ENCODE measurements around the gene MCCD1.

Gene MCCD1

GRCh38 chr6:31541059-31541657 lies 12.4 kb downstream of the MCCD1 start:
- no peak for FAIRE-seq
- TF ChIP-seq POU2F2 (IDR thresholded peaks at IDR 0.05; ENCODE audit: low read depth, low read length) (no peak), POLR2AphosphoS5 (IDR thresholded peaks at IDR 0.05; ENCODE audit: low read depth, low read length) (no peak), SPI1 (IDR thresholded peaks at IDR 0.05; ENCODE audit: low read depth, low read length) (no peak)
- no peak for DNase-seq (ENCODE audit: insufficient read length, low spot score)

DNA sequence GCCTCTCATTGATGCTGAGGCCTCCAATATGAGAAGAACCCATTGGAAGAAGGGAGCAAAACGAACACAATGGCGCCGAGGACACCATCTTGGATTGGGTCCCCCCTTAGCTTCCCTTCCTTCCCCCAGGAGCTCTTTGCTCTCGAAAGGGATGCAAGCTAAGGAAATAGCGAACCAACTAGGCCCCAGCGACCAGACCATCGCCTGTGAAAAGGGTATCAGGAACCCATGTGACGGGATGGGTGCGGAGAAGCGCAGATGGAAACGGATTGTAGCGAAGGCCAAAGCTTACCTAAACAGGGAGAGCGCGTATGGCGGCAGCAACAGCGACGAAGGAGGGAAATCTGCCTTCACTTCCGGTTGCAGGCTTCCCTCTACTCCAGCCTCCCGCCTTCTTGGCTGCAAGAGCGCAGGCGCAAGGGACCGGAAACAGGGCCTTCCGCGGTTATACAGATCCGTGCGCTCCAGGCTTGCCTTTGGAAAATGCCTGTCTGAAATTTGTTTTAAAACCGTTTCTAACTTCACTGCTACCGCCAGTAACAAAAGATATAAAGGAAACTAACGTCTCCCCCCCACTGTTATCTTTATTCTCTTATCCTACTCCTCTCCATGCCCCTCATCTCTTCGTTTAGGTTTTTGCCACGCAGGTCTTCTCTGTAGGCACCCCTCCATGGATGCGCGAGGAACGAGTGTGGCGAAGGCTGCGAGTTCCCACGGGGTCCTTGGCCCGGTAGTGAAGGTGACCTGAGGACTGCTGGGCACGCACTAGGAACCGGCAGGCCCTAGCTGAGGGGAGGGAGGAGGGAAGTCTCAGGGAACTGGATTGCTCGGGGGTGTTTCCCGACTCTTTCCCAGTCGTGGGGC lies 13.1 kb downstream of the MCCD1 start, which contains the start of gene DDX39B:
TSS of gene DDX39B (minus strand) at position 346 of the 864 bp plus-strand sequence. CDS start 1,471 bp downstream, outside the sequence.
- FAIRE-seq (peak; percentile 91), DNase-seq (ENCODE audit: insufficient read length, low spot score) (peak; percentile 76)
- TF ChIP-seq SPI1 (IDR thresholded peaks at IDR 0.05; ENCODE audit: low read depth, low read length) = peak; percentile 45; the same call in 1 of the 2 replicates
- no peak for TF ChIP-seq PAX5 (IDR thresholded peaks at IDR 0.05; ENCODE audit: insufficient read depth, low read length, severe bottlenecking)
- peak; percentile 97 for TF ChIP-seq POLR2AphosphoS5 (IDR thresholded peaks at IDR 0.05; ENCODE audit: low read depth, low read length)
- peak; percentile 79 for TF ChIP-seq POU2F2 (IDR thresholded peaks at IDR 0.05; ENCODE audit: low read depth, low read length)
- TF ChIP-seq POLR2A (IDR thresholded peaks at IDR 0.05; ENCODE audit: low read depth, low read length) = peak; percentile 97
- TF ChIP-seq TAF1 (IDR thresholded peaks at IDR 0.05; ENCODE audit: low read depth, low read length) = peak; percentile 100

GRCh38 chr6:31543639-31544038 lies 14.9 kb downstream of the MCCD1 start:
- no peak for DNase-seq (ENCODE audit: insufficient read length, low spot score)
- no peak for FAIRE-seq
- TF ChIP-seq SPI1 (IDR thresholded peaks at IDR 0.05; ENCODE audit: low read depth, low read length) (no peak), POLR2A (IDR thresholded peaks at IDR 0.05; ENCODE audit: low read depth, low read length) (no peak), POLR2AphosphoS5 (IDR thresholded peaks at IDR 0.05; ENCODE audit: low read depth, low read length) (no peak), PAX5 (IDR thresholded peaks at IDR 0.05; ENCODE audit: insufficient read depth, low read length, severe bottlenecking) (no peak), TAF1 (IDR thresholded peaks at IDR 0.05; ENCODE audit: low read depth, low read length) (no peak), POU2F2 (IDR thresholded peaks at IDR 0.05; ENCODE audit: low read depth, low read length) (no peak)

DNA sequence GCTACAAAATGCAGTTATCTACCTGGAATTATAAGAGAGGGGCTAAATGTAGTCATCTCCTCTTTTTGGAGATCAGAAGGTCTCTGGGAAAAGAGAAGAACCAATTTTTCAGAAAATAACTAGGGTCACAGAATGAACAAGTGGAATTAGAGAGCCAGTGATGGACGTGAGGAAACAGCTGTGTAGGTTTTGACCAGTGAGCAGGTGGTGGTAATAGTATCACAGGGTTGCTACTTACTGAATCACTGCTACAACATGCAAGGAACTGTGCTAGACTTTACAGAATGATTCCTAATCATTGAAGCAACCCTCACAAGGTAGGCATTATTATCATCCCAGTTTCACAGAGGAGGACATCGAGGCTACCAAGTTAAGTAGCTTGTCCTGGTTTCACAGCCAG lies 15.9 kb downstream of the MCCD1 start:
- TF ChIP-seq SPI1 (IDR thresholded peaks at IDR 0.05; ENCODE audit: low read depth, low read length) (no peak), POU2F2 (IDR thresholded peaks at IDR 0.05; ENCODE audit: low read depth, low read length) (no peak), POLR2A (IDR thresholded peaks at IDR 0.05; ENCODE audit: low read depth, low read length) (no peak), TAF1 (IDR thresholded peaks at IDR 0.05; ENCODE audit: low read depth, low read length) (no peak)
- DNase-seq (ENCODE audit: insufficient read length, low spot score) (no peak), FAIRE-seq (no peak)

DNA sequence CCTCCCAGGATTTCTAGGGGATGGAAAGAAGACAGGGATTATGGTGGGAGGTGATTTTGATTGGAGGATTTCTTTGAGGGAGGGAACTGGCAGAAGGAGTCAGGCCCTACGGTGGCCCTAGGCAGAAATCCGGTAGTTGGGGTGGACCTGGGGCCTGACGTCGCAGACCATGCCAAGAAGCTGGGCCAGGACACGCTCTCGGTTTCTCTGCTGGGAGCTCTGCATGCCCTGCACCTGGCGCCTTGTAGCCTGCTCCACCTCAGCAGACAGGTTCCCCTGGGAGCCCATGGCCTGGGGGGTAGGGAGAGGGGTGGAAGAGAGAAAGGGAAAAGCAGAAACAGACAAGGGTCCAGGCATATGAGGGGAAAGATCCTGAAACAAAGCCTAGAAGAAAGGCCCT lies 16.5 kb downstream of the MCCD1 start:
- TF ChIP-seq PAX5 (IDR thresholded peaks at IDR 0.05; ENCODE audit: insufficient read depth, low read length, severe bottlenecking) = no peak
- no peak for TF ChIP-seq TAF1 (IDR thresholded peaks at IDR 0.05; ENCODE audit: low read depth, low read length)
- TF ChIP-seq SPI1 (IDR thresholded peaks at IDR 0.05; ENCODE audit: low read depth, low read length) = no peak
- no peak for TF ChIP-seq POLR2AphosphoS5 (IDR thresholded peaks at IDR 0.05; ENCODE audit: low read depth, low read length)
- TF ChIP-seq POU2F2 (IDR thresholded peaks at IDR 0.05; ENCODE audit: low read depth, low read length) = no peak
- no peak for TF ChIP-seq POLR2A (IDR thresholded peaks at IDR 0.05; ENCODE audit: low read depth, low read length)
- DNase-seq (ENCODE audit: insufficient read length, low spot score) (no peak), FAIRE-seq (no peak)

GRCh38 chr6:31546339-31546957 lies 17.7 kb downstream of the MCCD1 start, which contains the start of gene ATP6V1G2:
TSS of gene ATP6V1G2 (minus strand) at chr6:31546608. CDS start at chr6:31546559, 49 bp downstream.
- TF ChIP-seq POLR2AphosphoS5 (IDR thresholded peaks at IDR 0.05; ENCODE audit: low read depth, low read length) = no peak
- TF ChIP-seq PAX5 (IDR thresholded peaks at IDR 0.05; ENCODE audit: insufficient read depth, low read length, severe bottlenecking) = peak; percentile 26
- peak; percentile 83 for FAIRE-seq
- no peak for DNase-seq (ENCODE audit: insufficient read length, low spot score)

DNA sequence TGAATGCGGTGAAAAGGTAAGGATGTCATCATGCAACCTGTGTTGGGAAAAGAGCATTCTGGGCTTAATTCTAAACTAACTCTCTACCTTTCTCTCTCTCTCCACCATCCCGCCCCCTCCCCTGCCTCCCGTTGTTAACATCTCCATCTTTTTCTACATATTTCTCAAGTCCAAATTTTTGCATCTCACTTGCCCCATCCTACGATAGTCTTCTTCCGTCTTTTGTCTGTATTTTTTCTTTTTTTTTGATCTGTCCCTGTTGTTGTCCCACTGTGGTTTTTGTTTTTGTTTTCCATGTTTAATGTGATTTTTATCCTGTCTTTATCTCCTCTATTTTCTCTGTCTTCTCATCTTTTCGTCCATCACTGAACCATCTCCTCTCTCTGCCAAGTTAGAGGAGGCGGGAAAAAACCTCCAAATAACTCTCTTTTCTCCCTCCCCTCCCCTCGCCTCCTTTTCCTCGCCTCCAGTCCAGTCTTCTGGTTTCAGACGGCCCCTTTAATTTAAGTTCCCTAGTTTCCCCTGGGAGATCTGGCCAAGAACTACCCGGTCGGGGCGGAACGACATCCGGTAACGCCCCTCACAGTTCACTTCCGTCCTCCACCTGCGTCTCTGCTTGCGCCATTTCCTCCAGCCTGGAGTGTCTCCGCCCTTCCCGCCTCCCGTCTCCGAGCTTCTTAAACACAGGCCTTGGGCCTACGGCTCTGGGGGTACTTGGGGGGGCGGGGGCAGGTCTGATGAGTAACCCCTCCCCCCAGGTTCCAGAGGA lies 18.4 kb downstream of the MCCD1 start, which contains the start of gene NFKBIL1:
TSS of gene NFKBIL1 (plus strand) at position 651 of the 769 bp plus-strand sequence. CDS start at position 738, 87 bp downstream.
- peak; percentile 92 for FAIRE-seq

GRCh38 chr6:31547727-31548543 lies 19.2 kb downstream of the MCCD1 start:
- DNase-seq (ENCODE audit: insufficient read length, low spot score) = no peak

More for the DNA sequence above, 18.4 kb downstream of the MCCD1 start, which contains the start of gene NFKBIL1:
- TF ChIP-seq SPI1 (IDR thresholded peaks at IDR 0.05; ENCODE audit: low read depth, low read length) = peak; percentile 72
- 0 out of 2 replicates have a peak, but pooled peaks have one; percentile 39 for TF ChIP-seq POLR2A (IDR thresholded peaks at IDR 0.05; ENCODE audit: low read depth, low read length)
- peak; percentile 30; the same call in 1 of the 2 replicates for TF ChIP-seq TAF1 (IDR thresholded peaks at IDR 0.05; ENCODE audit: low read depth, low read length)
- no peak for TF ChIP-seq PAX5 (IDR thresholded peaks at IDR 0.05; ENCODE audit: insufficient read depth, low read length, severe bottlenecking)
- TF ChIP-seq POU2F2 (IDR thresholded peaks at IDR 0.05; ENCODE audit: low read depth, low read length) = peak; percentile 34; the same call in 1 of the 2 replicates
- TF ChIP-seq POLR2AphosphoS5 (IDR thresholded peaks at IDR 0.05; ENCODE audit: low read depth, low read length) = peak; percentile 49; the same call in 1 of the 2 replicates
- DNase-seq (ENCODE audit: insufficient read length, low spot score) = peak; percentile 67

More at GRCh38 chr6:31547727-31548543, 19.2 kb downstream of the MCCD1 start:
- no peak for FAIRE-seq
- TF ChIP-seq TAF1 (IDR thresholded peaks at IDR 0.05; ENCODE audit: low read depth, low read length) (no peak), POLR2A (IDR thresholded peaks at IDR 0.05; ENCODE audit: low read depth, low read length) (no peak), PAX5 (IDR thresholded peaks at IDR 0.05; ENCODE audit: insufficient read depth, low read length, severe bottlenecking) (no peak), SPI1 (IDR thresholded peaks at IDR 0.05; ENCODE audit: low read depth, low read length) (no peak), POU2F2 (IDR thresholded peaks at IDR 0.05; ENCODE audit: low read depth, low read length) (no peak), POLR2AphosphoS5 (IDR thresholded peaks at IDR 0.05; ENCODE audit: low read depth, low read length) (no peak)
